Prostate gland (tissue), 2 donors: ENCODE results near the gene CTIF. TPM values are rescaled to one million over a fixed set of nuclear protein-coding genes. Genes with fewer than 3 reads are reported as not detected.

Source experiments
- DNase-seq: peaks from one replicate; pipeline ENCODE4 v3.0.0-alpha.2; 2019; ENCODE audit warnings: low spot score
- H3K27ac ChIP-seq, 2 donors: fragments of 200-600 bp; sonication (generic); 2 replicates each; pipeline ENCODE4 v1.5.1; 2017 to 2019
- H3K27me3 ChIP-seq: fragments of 200-600 bp; sonication (generic); replicated peaks from 2 replicates; pipeline ENCODE4 v1.5.1; 2019; ENCODE audit not compliant: insufficient read depth
- H3K36me3 ChIP-seq, 2 donors: fragments of 200-600 bp; sonication (generic); 1 replicate in 1 of 2; 2 replicates in 1 of 2; pipeline versions ENCODE4 v1.5.1 to v1.8.1; 2017 to 2019
- H3K4me1 ChIP-seq: fragments of 200-600 bp; sonication (generic); replicated peaks from 2 replicates; pipeline ENCODE4 v1.5.1; 2019
- H3K4me3 ChIP-seq, 2 donors: fragments of 200-600 bp; sonication (generic); 2 replicates each; pipeline ENCODE4 v1.5.1; 2017 to 2019
- H3K9me3 ChIP-seq: fragments of 200-600 bp; sonication (generic); 2 replicates; pipeline ENCODE4 v1.5.1; 2017
- POLR2A ChIP-seq: fragments of 450-650 bp; IDR thresholded peaks from one replicate; pipeline ENCODE4 v1.6.1; 2016; ENCODE audit warnings: antibody characterized with exemption, mild to moderate bottlenecking
- POLR2AphosphoS5 ChIP-seq: sonication (generic); formaldehyde crosslinking; IDR thresholded peaks from one replicate; pipeline ENCODE4 v1.6.1; 2017; ENCODE audit warnings: antibody characterized with exemption
- WGBS: methylation state at CpG from one replicate; pipeline ENCODE4 v1.1.5; 2018; 5-methylcytosine and 5-hydroxymethylcytosine counted together
- intact Hi-C: fragments of 100-400 bp; cut with DNase I; formaldehyde crosslinking; loops from one replicate; pipeline ENCODE4 v1.14.2; 2022
- total RNA-seq, 2 donors: library from RNA; depleted of rRNA; stranded (reverse); fragments of >200 nt; gene quantifications; one replicate each; pipeline ENCODE4 v1.1.0, GENCODE V29; 2016
- TF ChIP-seq, protein P1 (sequence below), 4 experiments: fragments of 200-600 bp in 2 of 4; fragments of 450-650 bp in 2 of 4; sonication (generic) in 2 of 4; IDR thresholded peaks; 1 replicate in 3 of 4; 2 replicates in 1 of 4; pipeline ENCODE4 v1.5.1; 2016 to 2019; ENCODE audit warnings: antibody characterized with exemption in 4 of 4, mild to moderate bottlenecking in 2 of 4, moderate library complexity in 2 of 4

Gene CTIF
- total RNA-seq, 2 donors from 2014 or later: 8.1 to 57.9 TPM

DNA sequence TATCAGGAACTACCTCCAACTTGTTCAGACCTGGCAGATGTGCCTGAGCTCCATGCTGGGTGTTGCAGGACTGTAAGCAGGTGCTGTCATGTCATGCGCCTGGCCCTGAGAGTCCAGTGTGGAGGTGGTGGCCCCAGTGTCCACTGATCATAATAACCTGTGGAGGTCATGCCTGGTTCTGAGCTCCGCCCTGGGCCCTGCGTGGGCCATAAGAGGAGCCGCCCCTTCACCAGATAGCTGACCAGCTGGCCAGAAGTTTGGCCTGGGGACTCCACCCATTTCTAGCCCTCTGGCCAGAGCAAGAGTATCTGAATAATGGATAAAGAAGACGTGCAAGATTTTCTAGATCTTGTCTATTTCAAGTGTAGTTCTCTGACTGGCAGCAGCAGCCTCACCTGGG is 72.4 kb downstream of the CTIF start:
- H3K9me3 ChIP-seq: no peaks in the 10 kb centered on the region
- no peak overlapping the region for H3K4me3 ChIP-seq
- no peak for TF ChIP-seq POLR2AphosphoS5
- TF ChIP-seq, protein P1, sequence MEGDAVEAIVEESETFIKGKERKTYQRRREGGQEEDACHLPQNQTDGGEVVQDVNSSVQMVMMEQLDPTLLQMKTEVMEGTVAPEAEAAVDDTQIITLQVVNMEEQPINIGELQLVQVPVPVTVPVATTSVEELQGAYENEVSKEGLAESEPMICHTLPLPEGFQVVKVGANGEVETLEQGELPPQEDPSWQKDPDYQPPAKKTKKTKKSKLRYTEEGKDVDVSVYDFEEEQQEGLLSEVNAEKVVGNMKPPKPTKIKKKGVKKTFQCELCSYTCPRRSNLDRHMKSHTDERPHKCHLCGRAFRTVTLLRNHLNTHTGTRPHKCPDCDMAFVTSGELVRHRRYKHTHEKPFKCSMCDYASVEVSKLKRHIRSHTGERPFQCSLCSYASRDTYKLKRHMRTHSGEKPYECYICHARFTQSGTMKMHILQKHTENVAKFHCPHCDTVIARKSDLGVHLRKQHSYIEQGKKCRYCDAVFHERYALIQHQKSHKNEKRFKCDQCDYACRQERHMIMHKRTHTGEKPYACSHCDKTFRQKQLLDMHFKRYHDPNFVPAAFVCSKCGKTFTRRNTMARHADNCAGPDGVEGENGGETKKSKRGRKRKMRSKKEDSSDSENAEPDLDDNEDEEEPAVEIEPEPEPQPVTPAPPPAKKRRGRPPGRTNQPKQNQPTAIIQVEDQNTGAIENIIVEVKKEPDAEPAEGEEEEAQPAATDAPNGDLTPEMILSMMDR (IDR thresholded peaks at IDR 0.05): no peak
- no peak for TF ChIP-seq POLR2A
- H3K36me3 ChIP-seq: no peaks in the 10 kb centered on the region
- no peak for DNase-seq
- no peaks in the 10 kb centered on the region for H3K4me1 ChIP-seq
- H3K27ac ChIP-seq: no peak overlapping the region
- intact Hi-C loops: loop anchor here (5.0 to 10.0 kb wide), 2 partner anchors 54 to 64 kb away; no protein-coding TSS in a partner anchor
- no peaks in the 10 kb centered on the region for H3K27me3 ChIP-seq
- 96% methylated on average over 5 of the region's 5 CpGs for WGBS

DNA sequence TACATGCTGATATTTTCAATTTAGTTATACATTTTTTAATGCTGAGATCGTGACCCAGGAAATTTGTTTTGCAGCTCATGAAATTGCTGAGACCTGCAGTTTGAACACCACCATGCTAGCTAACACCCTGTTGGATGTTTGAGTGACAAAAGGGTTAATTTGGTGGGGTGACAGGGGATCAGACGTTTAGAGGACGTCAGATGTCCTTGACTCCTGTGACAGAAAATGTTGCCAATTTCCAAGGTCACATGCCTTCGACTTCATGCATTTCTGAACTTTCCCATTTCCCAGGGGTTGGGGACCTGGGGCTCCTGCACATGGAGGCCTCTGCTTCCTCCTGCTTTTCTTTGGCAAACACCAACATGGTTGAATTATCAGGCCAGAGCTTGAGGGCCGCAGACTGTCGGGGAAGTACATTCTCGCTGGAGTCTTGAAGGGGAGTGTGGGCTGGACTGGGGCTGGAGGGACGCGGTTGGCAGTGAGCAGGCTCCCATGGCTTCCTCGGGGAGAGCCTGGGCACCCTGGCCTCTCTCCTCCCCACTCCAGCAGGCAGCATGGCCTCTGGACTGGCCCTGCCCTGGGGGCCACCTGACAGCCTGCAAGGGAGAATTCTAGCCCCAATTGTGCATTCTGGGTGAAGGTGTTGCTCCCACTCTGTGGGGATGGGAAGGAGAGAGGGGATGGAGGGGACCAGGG is 73.1 kb downstream of the CTIF start:
- no peaks in the 10 kb centered on the region for H3K4me1 ChIP-seq
- intact Hi-C loops: loop anchor here (5.0 to 10.0 kb wide), 2 partner anchors 53 to 65 kb away; no protein-coding TSS in a partner anchor
- 83% methylated on average over 10 of the region's 10 CpGs for WGBS
- H3K27me3 ChIP-seq: no peaks in the 10 kb centered on the region
- no peaks in the 10 kb centered on the region for H3K9me3 ChIP-seq
- TF ChIP-seq POLR2AphosphoS5 (no peak), POLR2A (no peak)
- TF ChIP-seq, protein P1 (IDR thresholded peaks at IDR 0.05): no peak
- H3K27ac ChIP-seq: no peak overlapping the region
- no peak for DNase-seq
- no peak overlapping the region for H3K4me3 ChIP-seq
- no peaks in the 10 kb centered on the region for H3K36me3 ChIP-seq

DNA sequence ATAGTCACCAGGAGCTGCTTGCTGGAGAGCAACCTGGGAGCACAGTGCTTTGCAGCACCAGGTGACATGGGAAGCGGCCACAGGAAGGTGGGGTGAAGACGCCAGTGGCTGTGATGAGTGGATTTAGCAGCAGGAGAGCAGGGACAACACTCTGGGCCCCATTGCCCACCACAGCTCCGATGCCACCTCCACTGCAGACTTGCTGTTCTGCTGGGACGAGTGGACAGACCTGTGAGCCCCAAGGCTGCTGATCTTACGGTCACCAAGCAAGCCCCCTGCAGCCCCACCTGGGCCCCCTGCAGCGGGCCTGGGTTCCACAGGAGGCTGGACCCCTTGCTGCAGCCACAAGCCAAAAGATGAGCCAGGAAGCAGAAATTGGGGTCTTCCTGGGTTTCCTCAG is 73.7 kb downstream of the CTIF start:
- H3K4me1 ChIP-seq: no peaks in the 10 kb centered on the region
- no peaks in the 10 kb centered on the region for H3K27me3 ChIP-seq
- intact Hi-C loops: loop anchor here (5.0 to 10.0 kb wide), 2 partner anchors 52 to 65 kb away; no protein-coding TSS in a partner anchor
- no peak overlapping the region for H3K4me3 ChIP-seq
- 84% methylated on average over 3 of the region's 6 CpGs for WGBS
- no peak for DNase-seq
- H3K36me3 ChIP-seq: no peaks in the 10 kb centered on the region
- H3K9me3 ChIP-seq: no peaks in the 10 kb centered on the region
- H3K27ac ChIP-seq: peak overlapping the region in 1 of 2 donors; percentile 36
- TF ChIP-seq POLR2AphosphoS5: no peak
- TF ChIP-seq POLR2A: no peak
- TF ChIP-seq, protein P1 (IDR thresholded peaks at IDR 0.05): no peak

DNA sequence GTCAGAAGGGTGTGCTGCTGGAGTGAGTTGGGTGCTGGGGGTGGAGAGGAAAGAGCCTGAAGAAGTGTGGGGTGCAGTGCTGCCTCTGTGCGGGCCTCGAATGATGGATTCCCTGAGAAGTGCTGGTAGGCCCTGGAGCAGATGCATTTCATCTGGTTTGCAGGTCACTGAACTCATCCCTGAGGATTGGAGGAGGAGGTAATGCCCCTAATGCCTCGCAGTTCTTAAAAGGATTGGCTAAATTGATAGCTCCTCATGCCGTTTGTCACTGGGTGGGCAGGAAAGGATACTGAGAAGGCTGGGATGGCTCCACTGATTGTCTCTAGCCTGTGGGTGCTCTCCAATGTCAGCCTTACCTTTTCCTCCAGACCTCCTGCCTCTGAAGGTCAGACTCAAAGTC is 74.1 kb downstream of the CTIF start:
- intact Hi-C loops: loop anchor here (5.0 to 10.0 kb wide), 2 partner anchors 52 to 66 kb away; no protein-coding TSS in a partner anchor
- Histone ChIP-seq H3K9me3 (no peaks in the 10 kb centered on the region), H3K4me1 (no peaks in the 10 kb centered on the region), H3K4me3 (no peak overlapping the region), H3K27ac (peak overlapping the region in 1 of 2 donors; percentile 36), H3K36me3 (no peaks in the 10 kb centered on the region), H3K27me3 (no peaks in the 10 kb centered on the region)
- TF ChIP-seq, protein P1 (IDR thresholded peaks at IDR 0.05): no peak
- TF ChIP-seq POLR2A: no peak
- no peak for TF ChIP-seq POLR2AphosphoS5
- no peak for DNase-seq
- WGBS: 84% methylated on average over 4 of the region's 4 CpGs
